GM12873 (cell line): ENCODE results near the gene EFEMP2.
A peak's percentile ranks its signal among the peaks of the same experiment; 100 is the strongest.

ENCODE experiments used
- CTCF ChIP-seq: IDR thresholded peaks from 2 replicates; pipeline ENCODE4 v1.5.1; 2012; ENCODE audit warnings: low read depth, mild to moderate bottlenecking, moderate library complexity, low read length, control low read depth; ENCODE audit not compliant: insufficient read depth; ENCODE audit errors: missing control alignments

Gene EFEMP2

GRCh38 chr11:65857500-65857852 is 15.1 kb downstream of the EFEMP2 start:
- TF ChIP-seq CTCF = no peak

GRCh38 chr11:65856689-65857499 is 15.7 kb downstream of the EFEMP2 start:
- TF ChIP-seq CTCF = no peak

- TF ChIP-seq CTCF = no peak
Measured at GRCh38 chr11:65855927-65856363, 16.7 kb downstream of the EFEMP2 start.

- TF ChIP-seq CTCF = no peak
Measured at GRCh38 chr11:65854852-65855837, 17.5 kb downstream of the EFEMP2 start.

GRCh38 chr11:65854161-65854592 is 18.4 kb downstream of the EFEMP2 start:
- TF ChIP-seq CTCF = no peak

GRCh38 chr11:65853246-65853979 is 19.2 kb downstream of the EFEMP2 start:
- peak; percentile 30 for TF ChIP-seq CTCF
